HCEC 1CT (cell line): ENCODE data around the gene RAD21L1.
A peak's percentile ranks its signal among the peaks of the same experiment; 100 is the strongest.
"Not testable (repeated sequence)": the region's sequence is repeated elsewhere in the genome, so short reads cannot be mapped to it uniquely, and the experiment has no call there.

Experiments used
- DNase-seq: peaks from one replicate; pipeline ENCODE4 v3.0.0-alpha.2; 2017

The RAD21L1 gene

GRCh38 chr20:1199964-1200363 lies 25.9 kb upstream of the RAD21L1 start:
- DNase-seq, result no peak

DNA sequence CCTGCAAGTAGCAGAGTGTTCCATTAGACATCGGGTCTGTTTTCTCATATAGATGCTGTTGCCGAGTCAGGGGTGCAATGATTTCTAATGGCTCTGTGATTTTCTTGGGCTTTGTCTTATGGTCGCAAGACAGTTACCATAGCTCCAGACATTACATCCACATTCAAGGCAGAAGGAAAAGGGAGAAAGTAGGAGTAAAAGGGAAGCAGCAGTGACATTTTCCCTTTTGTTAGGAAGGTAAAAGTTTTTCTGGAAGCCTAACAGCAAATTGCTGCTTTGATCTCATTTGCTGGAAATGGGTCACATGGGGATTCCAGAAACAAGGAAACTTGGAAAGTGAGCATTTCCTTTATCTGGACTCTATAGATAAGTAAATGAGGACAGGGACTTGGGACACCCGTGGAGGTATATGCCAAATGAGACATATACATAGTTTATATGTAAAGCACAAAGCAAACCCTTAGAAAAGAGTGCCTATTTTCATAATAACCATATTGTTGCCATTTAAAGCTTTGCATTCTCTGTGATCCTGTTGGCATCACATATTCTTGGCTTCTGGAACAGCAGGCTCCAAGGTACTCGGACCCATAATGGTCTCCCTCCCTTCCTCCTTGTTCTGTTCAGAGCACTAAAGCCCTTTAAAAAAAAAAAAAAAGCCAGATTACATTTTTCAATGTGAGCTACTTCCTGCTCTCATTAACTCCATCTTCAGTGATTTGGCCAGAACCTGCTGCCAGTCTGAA lies 22.9 kb upstream of the RAD21L1 start, which contains the start of gene C20orf202:
Gene C20orf202, plus strand, starts transcription at position 693 of the 743 bp plus-strand sequence. CDS start 132 bp downstream, outside the sequence.
- no peak for DNase-seq

- DNase-seq, result no peak
Measured at GRCh38 chr20:1203630-1204029, 22.2 kb upstream of the RAD21L1 start.

GRCh38 chr20:1204113-1204512 lies 21.7 kb upstream of the RAD21L1 start:
- DNase-seq, result no peak

- no peak for DNase-seq
Measured at GRCh38 chr20:1204576-1204975, 21.3 kb upstream of the RAD21L1 start.

- no peak for DNase-seq
Measured at GRCh38 chr20:1205802-1206201, 20.0 kb upstream of the RAD21L1 start.

DNA sequence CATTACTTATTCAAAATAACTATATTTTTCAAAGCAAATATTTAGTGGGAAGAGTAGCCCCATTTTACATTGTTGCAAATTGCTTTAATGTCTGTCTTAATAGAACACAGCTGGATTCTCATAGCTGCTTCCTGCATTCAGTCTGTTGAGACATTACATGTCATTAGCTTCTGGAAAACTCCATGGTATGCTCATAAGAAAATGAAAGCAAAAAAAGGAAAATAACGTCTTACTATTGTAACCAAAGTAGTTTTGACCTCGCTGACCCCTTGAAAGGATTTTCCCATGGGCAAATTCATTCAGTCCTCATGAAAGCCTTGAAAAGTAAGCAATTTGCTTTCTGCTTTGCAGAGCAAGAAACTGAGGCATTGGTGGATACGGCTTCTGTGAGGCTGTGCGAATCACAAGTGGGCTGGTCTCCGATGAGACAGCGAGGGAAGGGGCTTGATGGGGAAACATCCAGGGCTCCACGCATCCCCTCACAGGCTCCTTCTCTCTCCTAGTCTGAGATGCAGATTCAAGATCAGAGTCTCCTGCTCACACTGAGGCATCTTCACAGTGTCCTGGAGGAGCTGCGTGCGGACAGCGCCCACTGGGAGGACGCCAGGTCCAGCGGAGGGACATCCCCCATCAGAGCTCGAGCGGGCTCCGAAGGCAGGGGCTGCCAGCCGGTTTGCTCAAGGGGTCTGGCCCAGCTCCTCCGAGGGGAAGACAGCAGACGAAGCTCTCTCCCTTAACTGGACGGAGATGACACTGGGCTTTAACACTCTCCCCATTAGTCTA lies 19.3 kb upstream of the RAD21L1 start:
- DNase-seq, result no peak

- no peak for DNase-seq
Measured at GRCh38 chr20:1207293-1207878, 18.5 kb upstream of the RAD21L1 start.

GRCh38 chr20:1209447-1210387 lies 16.1 kb upstream of the RAD21L1 start:
- DNase-seq, result peak; percentile 37

DNA sequence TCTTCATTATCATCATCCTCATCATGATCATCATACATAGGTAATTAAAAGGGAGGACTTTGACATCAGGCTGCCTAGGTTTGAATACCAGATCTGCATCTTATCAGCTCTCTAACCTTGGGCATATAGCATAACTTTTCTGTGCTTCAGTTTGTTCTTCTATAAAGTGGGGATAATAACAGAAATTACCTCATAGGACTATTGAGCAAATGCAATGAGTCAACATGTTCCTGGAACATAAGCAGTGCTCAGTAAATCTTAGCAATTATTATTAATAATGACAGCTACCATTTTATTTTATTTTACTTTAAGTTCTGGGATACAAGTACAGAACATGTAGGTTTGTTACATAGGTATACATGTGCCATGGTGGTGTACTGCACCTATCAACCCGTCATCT lies 15.3 kb upstream of the RAD21L1 start:
- DNase-seq, result no peak

DNA sequence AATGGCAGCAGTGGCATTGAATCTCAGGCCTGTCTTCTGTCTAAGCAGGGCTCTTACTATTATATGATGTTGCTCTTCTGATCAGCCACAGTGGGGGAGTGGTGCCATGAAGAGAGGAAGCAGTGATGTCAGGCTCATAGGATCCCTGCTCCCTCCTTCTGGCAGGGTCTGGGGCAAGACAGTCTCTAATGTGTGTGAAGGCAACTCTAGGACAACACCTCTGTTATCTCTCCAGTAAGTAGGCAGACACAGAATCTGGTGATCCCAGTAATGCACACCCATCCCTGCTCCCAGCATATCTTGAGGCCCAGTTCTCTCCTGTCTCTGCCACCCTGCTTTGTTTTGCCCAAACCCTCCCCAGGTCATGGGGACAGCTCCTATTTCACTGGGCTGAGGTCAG lies 13.8 kb upstream of the RAD21L1 start:
- no peak for DNase-seq

DNA sequence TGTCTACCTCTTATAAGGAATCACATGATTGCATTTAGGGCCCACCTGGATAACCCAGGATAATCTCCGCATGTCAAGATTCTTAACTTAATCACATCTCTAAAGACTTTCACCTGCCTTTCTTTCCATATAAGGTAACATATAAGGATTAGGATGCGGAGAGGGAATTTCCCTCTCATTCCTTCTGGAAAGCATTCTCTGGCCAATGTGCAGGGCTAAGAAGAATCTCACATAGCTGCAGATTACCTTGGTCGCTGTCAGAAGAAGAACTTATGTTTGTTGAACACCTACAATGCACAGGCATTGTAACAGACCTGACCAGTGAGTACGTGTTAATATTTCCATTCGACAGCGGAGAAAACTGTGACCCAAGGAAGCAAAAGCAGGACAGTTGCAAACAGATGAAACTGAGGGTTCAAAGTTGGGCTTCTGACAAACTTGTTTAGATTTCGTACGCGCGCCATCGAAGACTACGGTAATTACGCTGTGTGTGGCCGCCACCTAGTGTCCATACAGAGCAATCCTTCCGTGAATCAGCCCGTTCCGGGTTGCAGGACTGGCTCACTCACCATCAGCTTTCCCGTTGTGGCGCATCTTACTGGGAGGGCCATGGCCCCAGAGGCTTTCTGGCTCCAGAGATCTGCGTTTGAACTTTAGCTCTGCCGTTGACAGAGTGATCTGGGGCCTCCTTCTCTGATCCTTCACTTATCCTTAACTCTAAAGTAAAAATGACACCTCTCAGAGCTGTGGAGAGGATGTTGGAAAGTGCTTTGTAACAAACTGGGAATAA lies 13.0 kb upstream of the RAD21L1 start:
- DNase-seq, result peak; percentile 77

GRCh38 chr20:1214838-1215261 lies 11.0 kb upstream of the RAD21L1 start:
- no peak for DNase-seq

DNA sequence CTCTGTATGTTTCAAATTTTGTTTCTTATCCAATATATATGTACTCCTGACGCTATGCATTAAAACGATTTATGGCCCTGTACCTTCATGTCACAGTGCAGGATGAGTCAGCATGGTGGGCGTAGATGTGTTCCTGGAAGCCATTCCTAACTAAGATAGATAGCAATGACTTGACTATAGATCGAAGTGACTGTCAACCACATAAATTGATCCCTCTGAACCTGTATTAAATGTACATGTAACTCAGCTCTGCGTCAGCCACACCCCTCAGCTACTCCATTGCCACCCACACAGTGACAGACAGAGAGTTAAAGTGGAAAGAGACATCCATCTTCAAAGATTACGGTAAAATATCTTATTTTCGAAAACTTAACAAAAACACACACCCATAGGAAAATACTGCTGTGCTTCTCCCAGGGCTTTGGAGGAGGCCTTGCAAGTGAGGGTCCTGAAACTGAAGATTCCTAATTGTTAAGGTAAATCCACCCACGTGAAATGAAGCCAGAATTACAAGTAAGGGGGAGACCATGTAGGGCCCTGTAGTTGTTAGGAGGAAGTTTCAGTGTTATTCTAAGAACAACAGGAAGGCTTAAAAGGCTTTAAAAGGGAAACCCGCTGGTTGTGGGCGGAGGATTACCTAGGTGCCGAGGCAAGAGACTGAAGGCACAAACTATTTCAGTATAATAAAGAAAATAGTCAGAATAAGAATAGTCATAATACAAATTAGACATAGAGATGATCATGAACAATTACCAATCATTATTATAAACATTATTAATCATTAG lies 10.3 kb upstream of the RAD21L1 start:
- DNase-seq, result no peak

- not testable (repeated sequence) for DNase-seq
Measured at GRCh38 chr20:1216527-1217427, 9.1 kb upstream of the RAD21L1 start.

GRCh38 chr20:1222750-1223149 lies 3.1 kb upstream of the RAD21L1 start:
- DNase-seq, result not testable (repeated sequence)

GRCh38 chr20:1224205-1224890 lies 1.5 kb upstream of the RAD21L1 start:
- no peak for DNase-seq

DNA sequence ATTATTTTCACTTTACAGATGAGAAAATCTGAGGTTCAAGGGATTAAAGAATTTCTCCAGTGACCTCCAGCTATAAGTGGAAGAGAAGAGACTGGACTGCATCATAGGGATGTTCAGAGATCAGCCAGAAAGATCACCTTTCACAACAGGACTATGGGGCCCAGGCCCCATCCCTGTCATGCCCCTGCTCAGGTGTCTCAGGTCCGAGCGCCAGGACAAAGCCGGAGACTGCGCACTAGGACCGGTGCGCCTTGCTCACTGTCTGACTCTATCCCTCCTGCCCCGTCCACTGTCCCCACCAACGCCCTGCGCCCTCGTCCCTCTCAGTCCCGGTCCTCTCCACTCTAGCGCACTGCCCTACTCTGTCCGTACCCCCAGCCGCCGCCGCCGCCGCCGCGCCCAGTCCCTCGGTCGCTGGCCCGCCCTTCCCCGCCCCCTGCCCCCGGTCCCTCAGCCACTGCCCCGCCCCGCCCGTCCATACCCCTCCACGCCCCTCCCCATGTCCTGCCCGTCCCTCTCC lies 521 bp upstream of the RAD21L1 start:
- DNase-seq, result no peak

DNA sequence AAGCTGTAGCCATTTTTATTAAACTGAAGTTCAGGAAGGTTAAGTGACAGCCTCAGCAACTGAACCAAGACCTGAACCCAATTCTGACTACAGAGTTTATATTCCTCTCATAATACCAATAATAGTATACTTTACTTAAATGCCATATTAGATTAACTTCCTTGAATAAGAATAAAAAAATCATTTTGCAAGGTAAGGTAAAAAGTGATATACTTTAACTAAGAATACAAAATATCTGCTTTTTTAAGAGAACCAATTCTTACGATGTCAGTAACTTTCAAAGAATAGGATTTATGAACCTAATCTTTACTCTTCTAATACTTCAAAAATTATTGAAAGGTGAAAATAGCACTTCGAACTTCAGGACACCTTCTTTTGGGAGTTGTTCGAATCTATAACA lies 3.7 kb downstream of the RAD21L1 start:
- no peak for DNase-seq
